ENCODE measurements around the gene FERMT2. TPM values are rescaled to one million over a fixed set of nuclear protein-coding genes. Genes with fewer than 3 reads are reported as not detected.

The FERMT2 gene
- total RNA-seq, 1 experiment from 2014 or later: 40.8 TPM

GRCh38 chr14:52853522-52853854, 97.4 kb downstream of the FERMT2 start:
- H3K4me1 ChIP-seq: peaks cover 8% of the 10 kb centered on the region; the same call in 1 of the 2 replicates
- H3K9me3 Mint-ChIP-seq (ENCODE audit: unreplicated experiment): no peaks in the 10 kb centered on the region
- CTCF ChIA-PET: no interaction called here

GRCh38 chr14:52852810-52853521, 97.9 kb downstream of the FERMT2 start:
- intact Hi-C loops (cut with micrococcal nuclease; ENCODE audit: unreplicated experiment): no loop called here
- Histone ChIP-seq H3K36me3 (ENCODE audit: control insufficient read depth, insufficient read depth, low read length) (no peaks in the 10 kb centered on the region), H3K4me1 (peaks cover 8% of the 10 kb centered on the region; the same call in 1 of the 2 replicates), H3K9me3 (no peaks in the 10 kb centered on the region), H3K4me3 (ENCODE audit: low read depth, low read length) (no peak overlapping the region), H3K27me3 (replicated peaks; ENCODE audit: control insufficient read depth, insufficient read depth, low read length) (no peaks in the 10 kb centered on the region)
- Mint-ChIP-seq H3K4me1 (ENCODE audit: low read depth, unreplicated experiment) (peaks cover 16% of the 10 kb centered on the region), H3K9me3 (ENCODE audit: unreplicated experiment) (no peaks in the 10 kb centered on the region), H3K4me3 (ENCODE audit: unreplicated experiment) (no peak overlapping the region), H3K27me3 (ENCODE audit: insufficient read depth, unreplicated experiment) (no peaks in the 10 kb centered on the region), H3K36me3 (ENCODE audit: insufficient read depth, unreplicated experiment) (peaks cover 9% of the 10 kb centered on the region), H3K27ac (ENCODE audit: unreplicated experiment) (no peak overlapping the region)
- CTCF ChIA-PET: no interaction called here
- TF ChIP-seq CTCF (IDR thresholded peaks at IDR 0.05; ENCODE audit: insufficient read depth in 1 of 2, low read depth in 1 of 2, low read length in 1 of 2, severe bottlenecking in 1 of 2, unreplicated experiment in 1 of 2): no peak
- no peak for DNase-seq
- BruUV-seq (replicated peaks): no TSS peak
- POLR2A ChIA-PET: no interaction called here

More at GRCh38 chr14:52853522-52853854, 97.4 kb downstream of the FERMT2 start:
- peaks cover 9% of the 10 kb centered on the region for H3K36me3 Mint-ChIP-seq (ENCODE audit: insufficient read depth, unreplicated experiment)
- peaks cover 16% of the 10 kb centered on the region for H3K4me1 Mint-ChIP-seq (ENCODE audit: low read depth, unreplicated experiment)
- DNase-seq: no peak
- no TSS peak for BruUV-seq (replicated peaks)
- no peak for TF ChIP-seq CTCF (IDR thresholded peaks at IDR 0.05; ENCODE audit: insufficient read depth in 1 of 2, low read depth in 1 of 2, low read length in 1 of 2, severe bottlenecking in 1 of 2, unreplicated experiment in 1 of 2)
- no peaks in the 10 kb centered on the region for H3K27me3 ChIP-seq (replicated peaks; ENCODE audit: control insufficient read depth, insufficient read depth, low read length)
- H3K27ac Mint-ChIP-seq (ENCODE audit: unreplicated experiment): no peak overlapping the region
- POLR2A ChIA-PET: no interaction called here
- no peak overlapping the region for H3K4me3 ChIP-seq (ENCODE audit: low read depth, low read length)
- H3K36me3 ChIP-seq (ENCODE audit: control insufficient read depth, insufficient read depth, low read length): no peaks in the 10 kb centered on the region; the same call in 1 of the 2 replicates
- no peak overlapping the region for H3K4me3 Mint-ChIP-seq (ENCODE audit: unreplicated experiment)
- intact Hi-C loops (cut with micrococcal nuclease; ENCODE audit: unreplicated experiment): no loop called here
- H3K9me3 ChIP-seq: no peaks in the 10 kb centered on the region
- no peaks in the 10 kb centered on the region for H3K27me3 Mint-ChIP-seq (ENCODE audit: insufficient read depth, unreplicated experiment)

GRCh38 chr14:52850451-52850909, 100.4 kb downstream of the FERMT2 start:
- H3K9me3 Mint-ChIP-seq (ENCODE audit: unreplicated experiment): no peaks in the 10 kb centered on the region
- peaks cover 8% of the 10 kb centered on the region; the same call in 1 of the 2 replicates for H3K4me1 ChIP-seq
- BruUV-seq (replicated peaks): no TSS peak
- POLR2A ChIA-PET: no interaction called here
- no peaks in the 10 kb centered on the region for H3K27me3 Mint-ChIP-seq (ENCODE audit: insufficient read depth, unreplicated experiment)
- no peaks in the 10 kb centered on the region for H3K9me3 ChIP-seq
- no peak overlapping the region for H3K4me3 ChIP-seq (ENCODE audit: low read depth, low read length)
- no peak overlapping the region for H3K27ac Mint-ChIP-seq (ENCODE audit: unreplicated experiment)
- TF ChIP-seq CTCF (IDR thresholded peaks at IDR 0.05; ENCODE audit: insufficient read depth in 1 of 2, low read depth in 1 of 2, low read length in 1 of 2, severe bottlenecking in 1 of 2, unreplicated experiment in 1 of 2): no peak
- DNase-seq: no peak
- peaks cover 4% of the 10 kb centered on the region for H3K36me3 Mint-ChIP-seq (ENCODE audit: insufficient read depth, unreplicated experiment)
- H3K4me3 Mint-ChIP-seq (ENCODE audit: unreplicated experiment): no peak overlapping the region
- peaks cover 9% of the 10 kb centered on the region for H3K4me1 Mint-ChIP-seq (ENCODE audit: low read depth, unreplicated experiment)
- no peaks in the 10 kb centered on the region for H3K27me3 ChIP-seq (replicated peaks; ENCODE audit: control insufficient read depth, insufficient read depth, low read length)
- no peaks in the 10 kb centered on the region for H3K36me3 ChIP-seq (ENCODE audit: control insufficient read depth, insufficient read depth, low read length)
- CTCF ChIA-PET: no interaction called here
- intact Hi-C loops (cut with micrococcal nuclease; ENCODE audit: unreplicated experiment): no loop called here

Data from Caco-2 (cell line).